ENCODE data around the gene ACSBG1.

The ACSBG1 gene

DNA sequence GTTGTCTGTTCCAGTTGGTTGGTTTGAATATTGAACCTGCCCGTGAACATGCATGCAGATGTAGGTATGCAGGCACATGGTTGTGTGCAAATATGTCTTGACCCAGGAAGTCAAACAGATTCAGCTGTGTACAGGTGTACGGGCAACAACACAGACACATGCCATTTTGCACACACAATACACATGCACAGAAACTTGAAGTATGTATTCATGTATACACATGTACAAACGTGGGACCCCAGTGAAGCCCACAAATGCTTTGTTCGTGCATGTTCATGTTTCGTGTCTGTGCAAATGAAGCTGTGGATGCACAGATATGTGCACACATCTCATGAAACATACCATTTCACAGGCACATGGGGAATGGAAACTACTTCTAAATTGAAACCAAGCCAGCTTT, 54.5 kb downstream of the ACSBG1 start:
- POLR2A ChIA-PET = no interaction called here
- CTCF ChIA-PET = interaction anchor here (1.4 to 6.2 kb wide), 2 partner anchors 17 to 30 kb away, joined by 3 to 82 read pairs; no protein-coding TSS in a partner anchor

DNA sequence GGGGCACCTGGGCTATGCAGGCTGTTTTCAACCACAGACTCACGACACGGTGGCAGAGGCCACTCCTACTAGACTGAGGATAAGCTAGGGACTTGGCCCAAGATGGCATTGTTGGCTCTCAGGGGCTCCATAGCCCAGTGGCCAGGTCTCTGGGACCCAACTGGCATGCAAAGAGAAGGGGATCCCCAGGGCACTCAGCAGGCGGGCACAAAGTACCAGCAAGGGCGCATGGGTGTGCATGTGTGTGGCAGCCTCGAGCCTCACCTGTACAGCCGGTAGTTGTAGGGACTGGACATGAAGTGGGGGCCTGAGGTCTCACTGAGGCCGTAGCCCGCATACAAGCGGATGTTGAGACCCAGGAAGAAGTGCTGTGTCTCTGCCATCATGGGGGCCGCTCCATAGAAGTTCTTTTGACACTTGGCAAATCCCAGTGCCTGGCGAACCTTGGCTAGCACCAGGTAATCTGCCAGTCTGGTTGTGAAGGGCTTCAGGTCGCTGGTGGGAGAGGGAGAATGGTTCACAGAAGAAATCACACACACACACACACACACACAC, 55.0 kb downstream of the ACSBG1 start:
- CTCF ChIA-PET = interaction anchor here (0.8 to 6.2 kb wide), 5 partner anchors 12 to 48 kb away, joined by 3 to 82 read pairs (median 14); partner anchors contain the start of gene CIB2
- POLR2A ChIA-PET = no interaction called here
- no peak for DNase-seq (ENCODE audit: extremely low spot score)
- TF ChIP-seq, protein P1, sequence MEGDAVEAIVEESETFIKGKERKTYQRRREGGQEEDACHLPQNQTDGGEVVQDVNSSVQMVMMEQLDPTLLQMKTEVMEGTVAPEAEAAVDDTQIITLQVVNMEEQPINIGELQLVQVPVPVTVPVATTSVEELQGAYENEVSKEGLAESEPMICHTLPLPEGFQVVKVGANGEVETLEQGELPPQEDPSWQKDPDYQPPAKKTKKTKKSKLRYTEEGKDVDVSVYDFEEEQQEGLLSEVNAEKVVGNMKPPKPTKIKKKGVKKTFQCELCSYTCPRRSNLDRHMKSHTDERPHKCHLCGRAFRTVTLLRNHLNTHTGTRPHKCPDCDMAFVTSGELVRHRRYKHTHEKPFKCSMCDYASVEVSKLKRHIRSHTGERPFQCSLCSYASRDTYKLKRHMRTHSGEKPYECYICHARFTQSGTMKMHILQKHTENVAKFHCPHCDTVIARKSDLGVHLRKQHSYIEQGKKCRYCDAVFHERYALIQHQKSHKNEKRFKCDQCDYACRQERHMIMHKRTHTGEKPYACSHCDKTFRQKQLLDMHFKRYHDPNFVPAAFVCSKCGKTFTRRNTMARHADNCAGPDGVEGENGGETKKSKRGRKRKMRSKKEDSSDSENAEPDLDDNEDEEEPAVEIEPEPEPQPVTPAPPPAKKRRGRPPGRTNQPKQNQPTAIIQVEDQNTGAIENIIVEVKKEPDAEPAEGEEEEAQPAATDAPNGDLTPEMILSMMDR (IDR thresholded peaks at IDR 0.05; ENCODE audit: control extremely low read depth, extremely low read depth, low read depth, missing control alignments) = no peak

More for the DNA sequence above, 54.5 kb downstream of the ACSBG1 start:
- TF ChIP-seq, protein P1 (IDR thresholded peaks at IDR 0.05; ENCODE audit: control extremely low read depth, extremely low read depth, low read depth, missing control alignments) = no peak
- DNase-seq (ENCODE audit: extremely low spot score) = no peak

DNA sequence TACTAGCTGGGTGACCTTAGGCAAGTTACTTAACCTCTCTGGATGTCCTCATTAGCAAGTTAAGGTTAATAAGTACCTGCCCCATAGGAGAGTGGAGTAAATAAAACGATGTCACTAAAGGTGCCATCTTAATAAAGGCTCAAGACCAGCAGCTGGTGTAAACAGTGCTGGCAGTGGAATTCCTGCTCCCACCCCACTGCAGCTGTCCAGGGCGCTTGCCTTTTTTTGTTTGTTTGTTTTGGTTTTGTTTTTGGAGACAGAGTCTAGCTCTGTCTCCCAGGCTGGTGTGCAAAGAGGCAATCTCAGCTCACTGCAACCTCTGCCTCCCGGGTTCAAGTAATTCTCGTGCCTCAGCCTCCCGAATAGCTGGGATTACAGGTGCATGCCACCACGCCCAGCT, 56.3 kb downstream of the ACSBG1 start:
- CTCF ChIA-PET = interaction anchor here (0.7 to 6.2 kb wide), 16 partner anchors 8 to 352 kb away, joined by 3 to 82 read pairs (median 4); partner anchors contain the start of genes CIB2 and IDH3A
- no peak for DNase-seq (ENCODE audit: extremely low spot score)
- TF ChIP-seq, protein P1 (IDR thresholded peaks at IDR 0.05; ENCODE audit: control extremely low read depth, extremely low read depth, low read depth, missing control alignments) = no peak
- POLR2A ChIA-PET = no interaction called here

DNA sequence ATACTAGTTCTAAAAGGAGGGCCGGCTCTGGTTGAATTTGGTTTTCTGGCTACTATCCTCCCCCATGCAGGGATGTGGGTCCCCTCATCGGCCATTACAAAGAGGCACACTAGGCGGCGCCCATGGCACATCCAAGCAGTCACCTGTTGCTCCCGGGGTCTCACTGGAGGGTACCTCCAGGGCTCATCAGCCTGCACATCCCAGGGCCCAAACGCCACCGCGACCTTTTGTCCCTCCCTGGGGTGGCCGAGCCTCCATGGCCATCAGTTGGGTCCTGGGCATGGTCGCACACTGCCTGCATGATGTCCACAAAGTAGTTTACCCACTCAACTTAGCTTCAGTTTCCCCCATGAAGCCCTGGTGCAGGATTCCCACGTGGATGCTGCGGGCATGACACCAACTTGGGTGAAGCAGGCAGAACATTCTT, 56.9 kb downstream of the ACSBG1 start:
- CTCF ChIA-PET = interaction anchor here (0.7 to 6.2 kb wide), 20 partner anchors 8 to 352 kb away, joined by 3 to 82 read pairs (median 4); partner anchors contain the start of gene CIB2
- DNase-seq (ENCODE audit: extremely low spot score) = peak; percentile 71
- TF ChIP-seq, protein P1 (IDR thresholded peaks at IDR 0.05; ENCODE audit: control extremely low read depth, extremely low read depth, low read depth, missing control alignments) = peak; percentile 63
- POLR2A ChIA-PET = no interaction called here

DNA sequence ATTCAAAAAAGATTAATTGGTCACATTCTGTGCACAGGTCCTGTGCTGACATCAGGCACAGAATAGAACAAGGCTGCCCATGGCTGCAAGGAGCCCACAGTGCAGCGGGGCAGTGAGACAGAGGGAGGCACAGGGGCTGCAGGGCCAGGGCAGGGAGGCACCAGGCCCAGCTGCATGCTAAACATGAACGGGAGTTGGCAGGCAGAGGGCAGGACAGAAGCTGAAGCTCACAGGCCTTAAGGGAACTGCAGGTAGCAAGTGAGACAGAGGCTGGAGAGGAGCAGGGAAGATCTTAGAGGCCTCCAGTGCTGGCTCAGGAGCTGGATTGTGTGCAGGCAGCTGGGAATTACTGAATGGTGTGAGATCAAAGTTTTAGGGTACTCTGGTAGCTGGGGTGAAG, 59.0 kb downstream of the ACSBG1 start:
- TF ChIP-seq, protein P1 (IDR thresholded peaks at IDR 0.05; ENCODE audit: control extremely low read depth, extremely low read depth, low read depth, missing control alignments) = no peak
- CTCF ChIA-PET = interaction anchor here (1.5 to 6.2 kb wide), 2 partner anchors 9 to 22 kb away, joined by 4 to 82 read pairs; no protein-coding TSS in a partner anchor
- DNase-seq (ENCODE audit: extremely low spot score) = no peak
- POLR2A ChIA-PET = no interaction called here

DNA sequence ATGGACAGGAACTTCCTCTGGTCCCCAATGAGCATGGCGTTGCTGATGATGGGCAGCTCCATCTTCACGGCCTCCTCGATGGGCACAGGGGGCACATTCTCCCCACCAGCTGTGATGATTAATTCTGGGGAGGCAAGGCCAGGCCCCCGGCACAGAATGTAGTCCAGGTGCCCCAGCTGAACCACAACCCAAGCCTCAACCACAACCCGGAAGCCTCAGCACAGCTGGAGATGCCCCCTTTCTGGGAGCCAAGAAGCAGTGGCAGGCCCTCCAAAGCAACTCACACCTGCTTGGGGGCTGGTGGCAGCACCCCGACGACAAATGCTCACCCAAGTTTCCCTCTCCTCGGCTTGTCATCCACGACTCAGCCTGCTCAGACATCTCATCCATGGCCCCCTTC, 60.0 kb downstream of the ACSBG1 start:
- TF ChIP-seq, protein P1 (IDR thresholded peaks at IDR 0.05; ENCODE audit: control extremely low read depth, extremely low read depth, low read depth, missing control alignments) = no peak
- POLR2A ChIA-PET = no interaction called here
- DNase-seq (ENCODE audit: extremely low spot score) = peak; percentile 13
- CTCF ChIA-PET = interaction anchor here (0.8 to 6.9 kb wide), 4 partner anchors 16 to 43 kb away, joined by 3 to 45 read pairs (median 4); partner anchors contain the start of gene CIB2

Data from GM10248 (cell line).